Esophagus mucosa (tissue), 1 donor: ENCODE data around the gene ZNF654. TPM values are rescaled to one million over a fixed set of nuclear protein-coding genes. Genes with fewer than 3 reads are reported as not detected.
"Not testable (repeated sequence)": the region's sequence is repeated elsewhere in the genome, so short reads cannot be mapped to it uniquely, and the experiment has no call there.

Source experiments
- ATAC-seq: fragments of 200-7000 bp; cut with Tn5 transposase; one replicate; pipeline ENCODE4 v1.9.1; 2020
- total RNA-seq: library from RNA; stranded (reverse); gene quantifications from one replicate; pipeline ENCODE4 v1.2.4, GENCODE V29; 2023
- donor health status: DM: yes; HTN: yes; CAD: no.

Gene ZNF654
- total RNA-seq, 1 donor from 2014 or later, result 13.1 TPM

DNA sequence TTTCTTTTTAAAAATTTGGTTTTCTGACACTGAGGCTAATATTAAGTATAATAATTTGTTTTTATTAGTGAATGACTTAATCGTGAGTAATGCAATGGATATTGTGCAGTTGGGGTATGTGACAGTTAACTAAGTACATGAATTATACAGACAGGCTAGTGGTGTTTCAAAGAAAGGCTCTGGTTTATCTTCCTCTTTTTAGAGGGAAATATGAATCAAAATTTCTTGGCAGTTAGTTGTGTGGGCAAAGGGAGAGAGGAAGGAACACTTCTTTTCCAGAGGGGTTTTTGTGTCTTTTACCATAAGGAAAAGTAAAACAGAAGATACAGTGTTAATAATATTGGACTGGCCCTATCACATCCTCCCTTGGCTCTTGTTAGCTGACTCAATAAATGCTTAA lies 2.7 kb downstream of the ZNF654 start:
- no peak for ATAC-seq

DNA sequence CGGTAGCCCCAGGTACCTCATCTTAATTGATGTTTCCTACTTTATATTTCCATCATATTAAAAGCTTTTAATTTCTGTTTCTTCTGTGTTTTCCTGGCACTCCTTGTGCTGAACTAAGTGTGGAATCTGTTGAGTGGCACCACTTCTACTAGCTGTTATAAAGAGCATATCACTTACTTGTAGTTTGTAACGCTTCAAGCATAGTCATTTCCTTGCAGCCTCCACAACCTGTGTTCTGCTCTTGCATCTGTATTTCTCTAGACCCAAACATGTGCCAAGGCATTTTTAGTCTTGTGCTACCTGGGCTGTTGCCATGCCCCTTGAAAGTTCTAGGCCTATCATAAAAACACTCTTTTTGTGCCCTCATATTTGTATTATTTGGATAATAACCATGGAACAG lies 16.0 kb downstream of the ZNF654 start:
- ATAC-seq, result no peak

DNA sequence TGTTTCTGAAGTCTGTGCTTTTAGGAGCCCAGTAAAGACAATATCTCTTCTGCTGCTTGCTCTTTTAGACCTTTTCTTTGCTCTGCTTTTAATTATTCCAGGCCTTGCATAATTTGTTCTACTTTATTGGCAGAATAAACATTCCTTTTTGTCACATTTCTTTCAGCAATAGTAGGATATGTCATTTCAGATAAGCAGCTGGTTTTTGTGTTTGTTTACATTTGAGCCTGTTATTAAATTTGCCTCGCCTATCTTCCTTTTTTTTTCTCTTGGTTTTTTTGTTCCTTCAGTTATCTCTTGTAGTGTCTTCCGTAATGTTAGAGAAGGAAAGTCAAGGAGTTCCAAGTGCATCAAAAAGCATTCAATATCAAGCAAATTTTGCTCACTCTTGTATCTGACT lies 16.4 kb downstream of the ZNF654 start:
- ATAC-seq, result no peak

GRCh38 chr3:88076712-88077111 lies 17.7 kb downstream of the ZNF654 start:
- no peak for ATAC-seq

DNA sequence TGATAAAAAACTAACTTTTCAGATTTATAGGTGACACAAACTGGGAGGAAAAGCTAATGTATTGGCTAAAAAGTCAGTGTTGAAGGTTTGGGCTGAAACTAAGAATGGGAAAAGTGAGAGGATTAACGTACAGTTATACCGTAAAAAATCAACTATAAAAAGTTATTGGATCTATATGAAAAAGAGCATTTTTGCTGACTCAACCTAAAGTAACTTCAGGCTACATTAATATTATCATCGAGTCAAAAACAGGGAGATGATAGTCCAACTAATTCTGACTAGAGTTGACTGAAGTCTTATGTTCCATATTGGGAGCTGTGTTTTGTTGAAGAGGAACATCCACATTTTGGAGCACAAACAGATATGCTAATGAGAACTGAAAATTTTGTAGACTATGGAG lies 19.9 kb downstream of the ZNF654 start:
- ATAC-seq, result no peak

DNA sequence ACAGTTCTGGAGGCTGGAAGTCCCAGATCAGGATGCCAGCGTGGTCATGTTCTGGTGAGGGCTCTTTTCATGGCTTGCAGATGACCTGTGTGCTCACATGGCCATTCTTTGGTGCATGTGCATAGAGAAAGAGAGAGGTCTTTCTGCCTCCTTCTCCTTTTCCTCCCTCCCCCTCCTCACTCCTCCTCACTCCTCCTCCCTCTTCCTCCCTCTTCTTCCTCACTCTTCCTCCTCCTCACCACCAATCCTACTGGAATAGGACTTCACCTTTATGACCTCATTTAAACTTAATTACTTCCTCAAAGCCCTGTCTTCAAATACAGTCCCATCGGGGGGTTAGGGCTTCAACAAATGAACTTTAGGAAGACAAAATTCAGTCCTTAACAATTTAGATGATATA lies 23.8 kb downstream of the ZNF654 start:
- ATAC-seq, result no peak

DNA sequence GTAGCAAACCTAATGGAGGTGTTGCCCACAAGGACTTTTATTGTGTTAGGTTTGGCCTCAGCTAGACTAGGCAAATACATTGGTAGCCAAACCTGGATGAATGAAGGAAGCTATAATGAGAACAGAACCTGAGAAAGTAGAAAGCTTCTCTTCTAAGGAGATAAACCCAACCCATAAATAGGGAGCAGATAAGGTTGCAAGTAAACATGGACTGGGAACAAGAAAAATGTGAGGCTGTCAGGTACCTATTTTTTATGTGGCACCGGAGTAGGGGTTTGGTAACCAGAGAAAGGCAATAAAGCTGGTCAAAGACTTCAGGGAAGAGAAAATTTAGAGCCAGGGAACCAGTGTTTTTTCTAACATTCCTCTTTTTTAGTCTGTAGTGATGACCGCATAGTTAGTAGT lies 25.0 kb downstream of the ZNF654 start:
- no peak for ATAC-seq

DNA sequence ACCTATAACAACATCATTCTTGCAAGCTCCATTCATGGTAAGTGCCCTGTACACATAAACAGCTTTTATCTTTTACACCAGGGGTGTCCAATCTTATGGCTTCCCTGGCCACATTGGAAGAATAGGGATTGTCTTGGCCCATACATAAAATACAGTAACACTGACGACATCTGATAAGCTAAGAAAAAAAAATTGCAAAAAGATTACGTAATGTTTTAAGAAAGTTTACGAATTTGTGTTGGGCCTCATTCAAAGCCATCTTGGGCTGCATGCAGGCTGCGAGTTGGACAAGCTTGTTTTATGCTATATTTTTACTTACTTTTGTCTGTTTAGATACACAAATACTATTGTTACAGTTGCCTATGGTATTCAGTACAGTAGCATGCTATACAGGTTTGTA lies 31.6 kb downstream of the ZNF654 start:
- ATAC-seq, result no peak

- ATAC-seq, result no peak
Measured at GRCh38 chr3:88092270-88092669, 33.2 kb downstream of the ZNF654 start.

- ATAC-seq, result peak; percentile 26
Measured at GRCh38 chr3:88093266-88093665, 34.2 kb downstream of the ZNF654 start.

- ATAC-seq, result no peak
Measured at GRCh38 chr3:88101142-88101541, 42.1 kb downstream of the ZNF654 start.

DNA sequence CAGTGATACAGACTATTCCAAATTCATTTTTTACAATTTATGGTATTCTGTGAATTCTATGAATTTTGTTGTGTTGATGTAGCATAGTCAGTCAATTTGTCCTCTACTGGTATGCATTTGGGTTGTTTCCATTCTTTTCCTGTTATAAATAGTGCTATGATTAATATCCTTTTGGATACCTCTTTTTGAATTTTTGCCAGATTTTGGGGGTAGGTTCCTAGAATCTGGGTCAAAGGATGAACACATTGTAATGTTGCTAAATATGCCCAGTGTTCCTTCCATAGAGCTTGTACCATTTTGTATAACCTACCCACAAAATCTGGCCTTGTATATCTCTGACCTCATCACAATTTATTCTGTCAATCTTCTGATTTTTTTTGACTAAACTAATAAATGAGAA lies 46.3 kb downstream of the ZNF654 start:
- ATAC-seq, result no peak

DNA sequence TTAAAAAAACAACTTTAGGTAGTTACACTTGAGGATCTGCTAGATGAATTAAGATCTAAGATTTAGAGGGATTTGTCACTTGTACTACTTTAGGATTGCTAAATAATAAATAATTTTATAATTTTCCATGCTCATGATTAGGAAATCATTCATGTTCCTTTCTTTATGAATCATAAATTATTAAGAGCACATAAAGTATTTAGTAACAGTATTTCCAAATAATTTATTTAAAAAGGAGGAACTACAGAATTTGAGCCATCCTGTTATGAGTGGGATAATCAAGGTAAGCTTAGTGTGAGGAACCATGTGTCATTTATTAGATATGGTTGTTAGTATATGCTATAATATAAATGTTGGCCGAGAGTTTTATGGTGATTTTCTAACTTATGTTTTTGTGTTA lies 53.2 kb downstream of the ZNF654 start:
- ATAC-seq, result no peak

DNA sequence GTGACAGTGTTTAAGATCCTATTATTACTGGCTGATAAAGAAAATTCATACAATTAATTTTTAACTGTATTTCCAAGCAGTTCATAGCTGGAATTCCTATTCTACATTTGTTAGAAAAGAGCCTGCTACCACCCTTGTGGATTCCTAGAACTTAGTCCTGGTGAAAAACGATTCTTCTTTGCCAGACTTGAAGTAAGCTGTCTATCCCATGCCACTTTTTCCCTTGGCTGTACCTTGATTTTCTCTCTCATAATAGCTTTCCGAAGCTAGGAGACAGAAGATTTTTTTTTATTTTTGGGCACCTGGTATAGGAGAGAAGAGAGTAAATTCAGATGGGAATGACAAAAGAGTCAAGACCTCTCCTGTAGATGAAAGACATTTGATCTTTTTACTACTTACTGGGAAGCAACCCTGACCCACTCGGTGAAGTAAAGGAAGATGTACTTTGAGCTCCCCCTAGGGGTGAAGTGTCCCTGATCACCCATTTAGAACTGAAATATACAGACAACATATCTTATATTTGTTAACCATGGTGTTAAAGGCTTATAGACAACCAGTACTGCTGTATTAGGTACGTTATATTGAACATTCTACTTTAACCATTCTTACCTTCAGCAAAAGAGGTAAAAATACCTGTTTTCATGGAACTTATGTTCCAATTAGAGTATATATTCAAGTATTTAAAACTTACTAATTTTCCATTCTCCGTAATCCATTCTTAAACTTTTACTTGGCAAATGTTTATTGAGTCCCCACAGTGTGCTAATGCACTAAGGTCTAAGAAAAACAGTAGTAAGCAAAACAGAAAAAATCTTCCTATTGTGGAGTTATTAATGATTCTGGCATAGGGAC lies 54.5 kb downstream of the ZNF654 start:
- peak; percentile 77 for ATAC-seq

- no peak for ATAC-seq
Measured at GRCh38 chr3:88114878-88115549, 56.0 kb downstream of the ZNF654 start.

DNA sequence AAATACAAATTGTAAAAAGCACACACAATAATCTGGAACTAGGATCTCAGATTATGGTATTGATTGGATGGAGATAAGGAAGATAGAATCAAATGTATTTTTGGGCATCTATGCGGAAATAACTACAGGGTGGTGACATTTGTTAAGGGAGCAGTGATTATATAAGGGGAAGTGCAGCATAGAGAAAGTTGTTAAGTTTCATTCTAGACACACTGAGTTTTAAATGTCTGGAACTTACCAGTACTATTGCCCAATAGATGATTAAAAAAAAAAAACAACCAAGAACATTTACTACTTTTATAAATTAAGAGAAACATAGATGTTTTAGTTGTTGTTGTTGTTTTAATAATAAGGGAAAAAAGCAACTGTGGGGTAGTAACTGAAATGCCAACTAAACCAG lies 58.6 kb downstream of the ZNF654 start:
- ATAC-seq, result no peak

DNA sequence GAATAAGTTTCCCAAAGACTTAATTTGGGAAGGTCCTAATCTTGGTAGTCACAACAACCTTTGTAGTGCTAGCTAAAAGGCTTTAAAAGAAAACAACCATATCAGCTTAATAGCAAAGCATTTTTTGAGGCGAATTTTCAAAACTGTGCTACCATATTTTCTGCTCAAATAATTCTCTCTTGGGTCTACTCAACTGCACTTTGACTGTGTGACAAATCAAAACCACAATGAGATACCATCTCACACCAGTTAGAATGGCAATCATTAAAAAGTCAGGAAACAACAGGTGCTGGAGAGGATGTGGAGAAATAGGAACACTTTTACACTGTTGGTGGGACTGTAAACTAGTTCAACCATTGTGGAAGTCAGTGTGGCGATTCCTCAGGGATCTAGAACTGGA lies 59.5 kb downstream of the ZNF654 start:
- not testable (repeated sequence) for ATAC-seq

GRCh38 chr3:88123526-88123925 lies 64.5 kb downstream of the ZNF654 start:
- peak; percentile 48 for ATAC-seq

DNA sequence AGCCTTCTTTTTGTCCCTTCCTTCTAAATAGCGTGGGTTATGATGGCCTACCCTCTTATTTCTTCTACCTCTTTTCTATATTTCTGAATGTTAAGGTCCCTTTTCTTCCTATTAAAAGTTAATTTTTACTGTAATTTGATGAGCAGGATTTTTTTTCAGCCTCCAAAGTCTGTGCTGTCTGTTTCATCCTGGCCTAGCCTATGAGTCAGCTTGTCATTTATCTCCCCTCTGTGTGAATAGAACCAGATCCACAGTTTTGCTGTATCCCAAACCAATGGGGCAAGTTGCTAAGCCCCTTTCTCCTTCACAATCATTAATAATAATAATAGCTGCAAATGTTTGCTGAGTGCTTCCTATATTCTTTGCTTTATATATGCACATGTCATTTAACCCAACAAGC lies 72.6 kb downstream of the ZNF654 start:
- no peak for ATAC-seq

GRCh38 chr3:88132894-88133293 lies 73.8 kb downstream of the ZNF654 start:
- ATAC-seq, result no peak

DNA sequence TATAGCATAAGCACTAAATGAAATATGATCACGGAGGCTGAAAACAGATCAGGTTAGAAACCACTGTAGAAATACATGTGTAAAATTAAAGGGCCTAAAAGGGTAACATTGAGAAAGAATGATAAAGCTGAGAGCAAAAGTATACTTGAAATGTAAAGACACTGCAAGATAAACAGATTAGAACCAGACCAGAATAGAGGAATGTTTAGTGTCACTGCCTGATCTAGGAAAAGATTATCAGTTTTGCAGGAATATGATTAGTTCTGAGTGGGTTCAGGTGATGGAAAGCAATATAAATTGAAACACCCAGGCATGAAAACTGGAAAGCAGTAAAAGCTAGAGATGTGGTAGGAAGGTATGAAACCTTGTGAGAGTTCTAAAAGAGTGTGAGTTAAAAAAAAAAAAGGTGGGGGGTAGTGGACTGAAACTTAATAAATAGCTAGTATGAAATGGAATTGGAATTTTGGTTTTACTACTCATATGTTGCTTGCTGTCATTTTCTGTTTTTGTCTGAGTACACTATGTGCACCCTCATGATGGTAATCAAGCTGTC lies 74.7 kb downstream of the ZNF654 start:
- no peak for ATAC-seq

DNA sequence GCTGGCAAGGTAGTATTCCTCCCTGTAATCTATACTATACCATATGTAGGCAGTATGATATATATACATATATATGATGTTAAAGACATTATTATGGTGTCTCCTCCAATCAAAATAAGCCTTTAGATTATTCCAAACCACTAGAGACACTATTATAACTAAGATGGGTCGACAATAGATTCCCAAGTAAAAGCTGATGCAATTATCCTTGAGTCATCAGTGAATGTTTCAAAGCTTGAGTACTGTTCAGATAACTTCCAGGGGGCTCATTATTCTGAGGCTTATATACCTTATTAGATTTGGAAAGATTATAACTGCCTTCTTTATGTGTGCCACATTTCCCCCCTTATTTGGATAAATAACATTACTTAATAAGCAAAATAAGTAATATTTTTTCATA lies 78.8 kb downstream of the ZNF654 start:
- ATAC-seq, result no peak

- peak; percentile 52 for ATAC-seq
Measured at GRCh38 chr3:88141458-88142083, 82.5 kb downstream of the ZNF654 start.
